ENCODE results near the gene MRPL46. TPM values are rescaled to one million over a fixed set of nuclear protein-coding genes. Genes with fewer than 3 reads are reported as not detected.

The MRPL46 gene
- total RNA-seq, 2 donors from 2014 or later: 20.4 to 32.0 TPM

GRCh38 chr15:88454867-88455810 is 12.0 kb downstream of the MRPL46 start:
- no peak overlapping the region for H3K27ac ChIP-seq
- no peaks in the 10 kb centered on the region for H3K36me3 ChIP-seq
- H3K27me3 ChIP-seq (replicated peaks; ENCODE audit: insufficient read depth): no peaks in the 10 kb centered on the region
- H3K4me1 ChIP-seq (replicated peaks): no peaks in the 10 kb centered on the region
- no peak overlapping the region for H3K4me3 ChIP-seq
- intact Hi-C loops (cut with DNase I): no loop called here
- H3K9me3 ChIP-seq: no peaks in the 10 kb centered on the region
- 27% methylated on average over 9 of the region's 9 CpGs for WGBS
- DNase-seq (ENCODE audit: low spot score): peak; percentile 37
- TF ChIP-seq POLR2AphosphoS5 (IDR thresholded peaks at IDR 0.05) (no peak), POLR2A (IDR thresholded peaks at IDR 0.05) (no peak), CTCF (IDR thresholded peaks at IDR 0.05) (peak in 3 of 4 experiments; percentile 22 to 65 (median 59))

- H3K4me1 ChIP-seq (replicated peaks): no peaks in the 10 kb centered on the region
- intact Hi-C loops (cut with DNase I): no loop called here
- H3K27me3 ChIP-seq (replicated peaks; ENCODE audit: insufficient read depth): no peaks in the 10 kb centered on the region
- WGBS: 57% methylated on average over 1 of the region's 1 CpG
- TF ChIP-seq POLR2A (IDR thresholded peaks at IDR 0.05) (no peak), POLR2AphosphoS5 (IDR thresholded peaks at IDR 0.05) (no peak), CTCF (IDR thresholded peaks at IDR 0.05) (no peak)
- no peaks in the 10 kb centered on the region for H3K36me3 ChIP-seq
- DNase-seq (ENCODE audit: low spot score): no peak
- no peak overlapping the region for H3K4me3 ChIP-seq
- H3K9me3 ChIP-seq: no peaks in the 10 kb centered on the region
- no peak overlapping the region for H3K27ac ChIP-seq
Observed at GRCh38 chr15:88454236-88454635, 13.0 kb downstream of the MRPL46 start.

- TF ChIP-seq CTCF (IDR thresholded peaks at IDR 0.05) (no peak), POLR2A (IDR thresholded peaks at IDR 0.05) (no peak), POLR2AphosphoS5 (IDR thresholded peaks at IDR 0.05) (no peak)
- WGBS: 21% methylated on average over 1 of the region's 1 CpG
- Histone ChIP-seq H3K36me3 (no peaks in the 10 kb centered on the region), H3K27ac (no peak overlapping the region), H3K4me3 (no peak overlapping the region), H3K27me3 (replicated peaks; ENCODE audit: insufficient read depth) (no peaks in the 10 kb centered on the region), H3K9me3 (no peaks in the 10 kb centered on the region), H3K4me1 (replicated peaks) (no peaks in the 10 kb centered on the region)
- no peak for DNase-seq (ENCODE audit: low spot score)
- intact Hi-C loops (cut with DNase I): no loop called here
Observed at GRCh38 chr15:88453651-88454050, 13.5 kb downstream of the MRPL46 start.

- no peak overlapping the region for H3K4me3 ChIP-seq
- H3K36me3 ChIP-seq: no peaks in the 10 kb centered on the region
- H3K27me3 ChIP-seq (replicated peaks; ENCODE audit: insufficient read depth): no peaks in the 10 kb centered on the region
- peak in 3 of 4 experiments; percentile 46 to 67 (median 63) for TF ChIP-seq CTCF (IDR thresholded peaks at IDR 0.05)
- no peak for TF ChIP-seq POLR2AphosphoS5 (IDR thresholded peaks at IDR 0.05)
- no peak for TF ChIP-seq POLR2A (IDR thresholded peaks at IDR 0.05)
- H3K9me3 ChIP-seq: no peaks in the 10 kb centered on the region
- no peak overlapping the region for H3K27ac ChIP-seq
- no peaks in the 10 kb centered on the region for H3K4me1 ChIP-seq (replicated peaks)
- 5% methylated on average over 12 of the region's 12 CpGs for WGBS
- peak; percentile 27 for DNase-seq (ENCODE audit: low spot score)
- intact Hi-C loops (cut with DNase I): no loop called here
Observed at GRCh38 chr15:88450125-88450798, 16.9 kb downstream of the MRPL46 start.
